K562 (cell line): ENCODE data around the gene CRELD2. TPM values are rescaled to one million over a fixed set of nuclear protein-coding genes. Genes with fewer than 3 reads are reported as not detected.

ENCODE experiments used
- ATAC-seq: fragments of 200-7000 bp; cut with Tn5 transposase; 3 replicates; pipeline ENCODE4 v1.9.1; 2020; ENCODE audit warnings: moderate library complexity
- BruUV-seq: library from RNA; stranded (reverse); fragments of 400-500 nt; replicated peaks from 2 replicates; lab custom pipeline; 2021; lab: Mats Ljungman, UMichigan
- CTCF ChIA-PET: fragments of 300-600 bp; formaldehyde crosslinking; extraction: SDS; loops from one replicate; lab custom pipeline; 2021; ENCODE audit warnings: low intra/inter-chr PET ratio; lab: Yijun Ruan, JAX
- POLR2A ChIA-PET: fragments of 300-600, 350-650 bp; sonication (Branson Sonifier 250); formaldehyde crosslinking; extraction: SDS; loops from one replicate; lab custom pipeline; 2021; ENCODE audit warnings: antibody characterized with exemption, inconsistent platforms; lab: Yijun Ruan, JAX
- DNase-seq, 4 experiments: peaks; one replicate each; pipeline versions ENCODE4 v3.0.0 to v3.0.0-alpha.2; 2011 to 2018; ENCODE audit warnings: low spot score in 3 of 4, mixed read lengths in 3 of 4; ENCODE audit errors: extremely low read depth in 1 of 4
- FAIRE-seq: peaks from 2 replicates; lab custom pipeline; 2011; peaks lifted over from hg19 to GRCh38; lab: Jason Lieb, UNC
- H2AFZ ChIP-seq: 2 replicates; pipeline ENCODE4 v1.6.0; 2011; ENCODE audit warnings: low read depth, low read length, control low read depth, inconsistent platforms
- H3K27ac ChIP-seq: fragments of 200-600 bp; 3 replicates; pipeline ENCODE4 v1.8.0; 2011; ENCODE audit warnings: low read depth, mild to moderate bottlenecking, control low read depth, inconsistent platforms, low read length, moderate library complexity, mixed read lengths; ENCODE audit errors: extremely low read depth
- H3K27me3 ChIP-seq, 2 experiments: fragments of 300-600 bp in 1 of 2; 2 replicates in 1 of 2; 3 replicates in 1 of 2; pipeline versions ENCODE4 v1.6.0 to v1.8.0; 2011; ENCODE audit warnings: inconsistent platforms in 2 of 2, low read length in 2 of 2, mild to moderate bottlenecking in 1 of 2, mixed read lengths in 1 of 2, moderate library complexity in 1 of 2; ENCODE audit not compliant: control insufficient read depth in 2 of 2, insufficient read depth in 2 of 2
- H3K36me3 ChIP-seq: fragments of 300-600 bp; 3 replicates; pipeline ENCODE4 v1.8.0; 2011; ENCODE audit warnings: mild to moderate bottlenecking, low read length, inconsistent platforms; ENCODE audit not compliant: control insufficient read depth, insufficient read depth
- H3K4me1 ChIP-seq, 2 experiments: fragments of 200-600 bp in 1 of 2; replicated peaks in 1 of 2; 2 replicates in 1 of 2; 3 replicates in 1 of 2; pipeline versions ENCODE4 v1.5.1 to v1.8.0; 2011; ENCODE audit warnings: inconsistent platforms in 2 of 2, low read length in 2 of 2, mild to moderate bottlenecking in 1 of 2, mixed read lengths in 1 of 2, moderate library complexity in 1 of 2; ENCODE audit not compliant: control insufficient read depth in 2 of 2, insufficient read depth in 2 of 2
- H3K4me2 ChIP-seq: 2 replicates; pipeline ENCODE4 v1.6.1; 2011; ENCODE audit warnings: low read length, control low read depth, inconsistent platforms, mixed read lengths; ENCODE audit not compliant: insufficient read depth
- H3K4me3 ChIP-seq: fragments of 200-600 bp; sonication (generic), shearing (Covaris generic); 2 replicates; pipeline ENCODE4 v1.5.1; 2016; ENCODE audit warnings: control low read depth, inconsistent platforms
- H3K79me2 ChIP-seq: fragments of 200-600 bp; 3 replicates; pipeline ENCODE4 v1.8.0; 2011; ENCODE audit warnings: low read length, inconsistent platforms; ENCODE audit not compliant: control insufficient read depth, insufficient read depth
- H3K9ac ChIP-seq, 2 experiments: 2 replicates each; pipeline versions ENCODE4 v1.6.0 to v1.6.1; 2011; ENCODE audit warnings: low read depth in 2 of 2, low read length in 2 of 2, control low read depth in 1 of 2, inconsistent platforms in 1 of 2, mild to moderate bottlenecking in 1 of 2, mixed read lengths in 1 of 2; ENCODE audit not compliant: insufficient read depth in 1 of 2
- H3K9me1 ChIP-seq: one replicate; pipeline ENCODE4 v1.6.0; 2011; ENCODE audit warnings: inconsistent platforms, mild to moderate bottlenecking, low read length, moderate library complexity; ENCODE audit not compliant: control insufficient read depth, insufficient read depth
- H3K9me3 ChIP-seq: replicated peaks from 2 replicates; pipeline ENCODE4 v1.5.1; 2011; ENCODE audit warnings: low read depth, low read length, inconsistent platforms; ENCODE audit not compliant: control insufficient read depth, insufficient read depth
- H4K20me1 ChIP-seq: replicated peaks from 2 replicates; pipeline ENCODE4 v1.6.1; 2011; ENCODE audit warnings: low read length, inconsistent platforms, mixed read lengths; ENCODE audit not compliant: control insufficient read depth, insufficient read depth
- FOXA3 ChIP-seq, 2 experiments: fragments of 450-650 bp in 1 of 2; sonication (generic) in 1 of 2; formaldehyde crosslinking; IDR thresholded peaks in 1 of 2; conservative IDR thresholded peaks in 1 of 2; 2 replicates each; pipeline versions ENCODE4 v1.4.0 to v1.8.0; 2020 to 2022; ENCODE audit warnings: mild to moderate bottlenecking in 2 of 2, missing genetic modification reagents in 1 of 2
- FOXO4 ChIP-seq: fragments of 450-650 bp; formaldehyde crosslinking; IDR thresholded peaks from 2 replicates; pipeline ENCODE4 v1.4.0; 2020; ENCODE audit warnings: mild to moderate bottlenecking, moderate library complexity
- HDAC2 ChIP-seq: fragments of 450-650 bp; IDR thresholded peaks from 2 replicates; pipeline ENCODE4 v1.6.1; 2016; ENCODE audit warnings: mild to moderate bottlenecking
- HNRNPH1 ChIP-seq: fragments of 200-400 bp; formaldehyde crosslinking; optimal IDR thresholded peaks from 2 replicates; pipeline ENCODE3; 2017; ENCODE audit warnings: low read depth, mild to moderate bottlenecking, low read length, moderate library complexity
- ILF3 ChIP-seq: fragments of 450-650 bp; IDR thresholded peaks from 2 replicates; pipeline ENCODE4 v1.6.1; 2018; ENCODE audit warnings: antibody characterized with exemption, mild to moderate bottlenecking, moderate library complexity, borderline replicate concordance
- KAT2B ChIP-seq: IDR thresholded peaks from one replicate; pipeline ENCODE4 v1.6.1; 2012; ENCODE audit warnings: low read depth, mild to moderate bottlenecking, control low read depth, inconsistent platforms, low read length, moderate library complexity
- NRF1 ChIP-seq, 2 experiments: fragments of 450-650 bp; IDR thresholded peaks in 1 of 2; conservative IDR thresholded peaks in 1 of 2; 2 replicates each; pipeline ENCODE4 v1.6.1; 2014; ENCODE audit warnings: mild to moderate bottlenecking in 2 of 2
- POLR2B ChIP-seq: fragments of 450-650 bp; IDR thresholded peaks from 2 replicates; pipeline ENCODE4 v1.6.1; 2018; ENCODE audit warnings: low read depth; ENCODE audit not compliant: partially characterized antibody
- POLR2G ChIP-seq: fragments of 200-400 bp; formaldehyde crosslinking; IDR thresholded peaks from 2 replicates; pipeline ENCODE4 v1.6.1; 2017; ENCODE audit warnings: low read depth, mild to moderate bottlenecking, antibody characterized with exemption, low read length, moderate library complexity
- RAD51 ChIP-seq: fragments of 450-650 bp; IDR thresholded peaks from 2 replicates; pipeline ENCODE4 v1.7.1; 2016; ENCODE audit warnings: low read depth, mild to moderate bottlenecking, borderline replicate concordance
- TSC22D4 ChIP-seq: fragments of 450-650 bp; IDR thresholded peaks from 2 replicates; pipeline ENCODE4 v1.6.1; 2016; ENCODE audit warnings: missing genetic modification characterization, missing biosample characterization, control low read depth
- USF2 ChIP-seq: sonication (generic); formaldehyde crosslinking; IDR thresholded peaks from 2 replicates; pipeline ENCODE4 v1.5.0; 2020; ENCODE audit warnings: missing genetic modification reagents
- ZNF232 ChIP-seq: sonication (generic); formaldehyde crosslinking; IDR thresholded peaks from 2 replicates; pipeline ENCODE4 v1.8.0; 2022; ENCODE audit warnings: mild to moderate bottlenecking, missing genetic modification reagents
- WGBS: fragments of 100-300 bp; shearing (Covaris generic); methylation state at CpG from one replicate; pipeline ENCODE4 v1.1.6; 2016; ENCODE audit warnings: low coverage, mixed read lengths; ENCODE audit not compliant: insufficient coverage; ENCODE audit errors: missing lambda C conversion rate; 5-methylcytosine and 5-hydroxymethylcytosine counted together
- in situ Hi-C: fragments of 300-500 bp; cut with MboI; formaldehyde crosslinking; loops from 4 replicates; pipeline ENCODE4 v1.15.0; 2018; ENCODE audit warnings: inconsistent platforms, mixed read lengths
- intact Hi-C: fragments of 100-400 bp; cut with micrococcal nuclease; formaldehyde crosslinking; loops from 2 replicates; pipeline ENCODE4 v1.14.2; 2022
- polyA plus RNA-seq, 8 experiments: library from polyadenylated mRNA; depleted of rRNA in 4 of 8; stranded (reverse) in 5 of 8; unstranded in 3 of 8; fragments of >200 nt; fragmentation: Nextera tagmentation in 2 of 8; fragmentation: Illumina TruSeq in 1 of 8; extraction: Ambion mirVana in 2 of 8; extraction: Trizol in 1 of 8; gene quantifications; 2 replicates each; pipeline versions ENCODE4 v1.2.1 to v1.2.3, GENCODE V29; 2011 to 2014; ENCODE audit warnings: inconsistent platforms in 1 of 8, missing spikeins in 1 of 8
- total RNA-seq, 7 experiments: library from RNA; depleted of rRNA in 6 of 7; stranded (reverse); fragments of >200 nt in 6 of 7; fragmentation: Illumina TruSeq in 2 of 7; extraction: Trizol in 2 of 7; gene quantifications; 2 replicates each; pipeline versions ENCODE4 v1.2.1 to v1.2.3, GENCODE V29; 2011 to 2021; ENCODE audit warnings: low replicate concordance in 1 of 7

The CRELD2 gene
- total and polyA plus RNA-seq, 9 of the 15 experiments (the other 6 are each of a cell fraction or from before 2014, with no cell fraction given), result 0.96 to 25.3 (median 8.8) TPM

DNA sequence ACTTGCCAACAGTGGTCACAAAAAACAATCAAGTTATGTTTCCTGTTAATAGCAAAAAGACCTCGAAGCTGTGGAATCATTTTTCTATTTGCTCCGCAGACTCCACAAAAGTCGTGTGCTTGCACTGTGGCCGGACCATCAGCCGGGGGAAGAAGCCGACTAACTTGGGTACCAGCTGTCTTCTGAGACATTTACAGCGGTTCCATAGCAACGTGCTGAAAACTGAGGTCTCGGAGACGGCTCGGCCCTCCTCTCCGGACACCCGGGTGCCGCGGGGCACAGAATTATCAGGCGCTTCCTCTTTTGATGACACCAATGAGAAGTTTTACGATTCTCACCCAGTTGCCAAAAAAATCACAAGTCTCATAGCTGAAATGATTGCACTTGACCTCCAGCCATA, 33.2 kb upstream of the CRELD2 start:
- Histone ChIP-seq H3K36me3 (peaks cover 56% of the 10 kb centered on the region; the same call in 2 of the 3 replicates), H3K4me3 (no peak overlapping the region), H3K9me1 (no peaks in the 10 kb centered on the region), H3K9me3 (peaks cover 7% of the 10 kb centered on the region), H2AFZ (no peak overlapping the region), H4K20me1 (no peaks in the 10 kb centered on the region), H3K4me2 (no peak overlapping the region), H3K9ac (no peak overlapping the region), H3K27ac (no peak overlapping the region), H3K27me3 (no peaks in the 10 kb centered on the region), H3K79me2 (peaks cover 21% of the 10 kb centered on the region), H3K4me1 (peaks cover 0 to 1% of the 10 kb centered on the region in 2 experiments; a peak in 1 of 5 replicates)
- ChIA-PET CTCF (no interaction called here), POLR2A (no interaction called here)
- TF ChIP-seq RAD51 (no peak), ILF3 (no peak), POLR2B (no peak), USF2 (CRISPR knock-in tag) (no peak), POLR2G (no peak), HNRNPH1 (no peak), ZNF232 (CRISPR knock-in tag) (no peak), FOXO4 (no peak), HDAC2 (no peak), FOXA3 (CRISPR knock-in tag; conservative IDR thresholded peaks at IDR 0.05 in 1 of 2, IDR thresholded peaks at IDR 0.05 in 1 of 2) (no peak), NRF1 (conservative IDR thresholded peaks at IDR 0.05 in 1 of 2, IDR thresholded peaks at IDR 0.05 in 1 of 2) (no peak), TSC22D4 (tag) (no peak), KAT2B (no peak)
- FAIRE-seq (no peak), ATAC-seq (no peak), DNase-seq (no peak)
- no TSS peak for BruUV-seq
- intact Hi-C loops (no loop called here), in situ Hi-C loops (no loop called here)
- WGBS, result 98% methylated on average over 15 of the region's 17 CpGs
